Mesodermal cell (in vitro differentiated cells): ENCODE results near the gene TEX26.
"Not testable (repeated sequence)": the region's sequence is repeated elsewhere in the genome, so short reads cannot be mapped to it uniquely, and the experiment has no call there.

Experiments
- H3K27ac ChIP-seq: 2 replicates; pipeline ENCODE4 v1.7.0; 2013; ENCODE audit warnings: mild to moderate bottlenecking, low read depth, low read length, moderate library complexity; ENCODE audit not compliant: severe bottlenecking
- H3K36me3 ChIP-seq: 2 replicates; pipeline ENCODE4 v1.7.1; 2013; ENCODE audit warnings: mild to moderate bottlenecking, low read length, moderate library complexity; ENCODE audit not compliant: control insufficient read depth, insufficient read depth
- H3K4me1 ChIP-seq: one replicate; pipeline ENCODE4 v1.7.1; 2013; ENCODE audit warnings: mild to moderate bottlenecking, low read length; ENCODE audit not compliant: insufficient read depth, control insufficient read depth, poor library complexity, severe bottlenecking
- H3K4me3 ChIP-seq: 2 replicates; pipeline ENCODE4 v1.7.0; 2013; ENCODE audit warnings: low read length, control low read depth, mild to moderate bottlenecking; ENCODE audit not compliant: insufficient read depth, poor library complexity, severe bottlenecking; ENCODE audit errors: extremely low read depth
- H3K9me3 ChIP-seq: 2 replicates; pipeline ENCODE4 v1.7.1; 2013; ENCODE audit warnings: mild to moderate bottlenecking, low read length, moderate library complexity; ENCODE audit not compliant: control insufficient read depth
- WGBS, 2 experiments: methylation state at CpG; one replicate each; pipeline ENCODE4 v1.1.5; 2013; ENCODE audit warnings: missing lambda C conversion rate in 2 of 2; ENCODE audit not compliant: insufficient coverage in 2 of 2; 5-methylcytosine and 5-hydroxymethylcytosine counted together

The TEX26 gene

DNA sequence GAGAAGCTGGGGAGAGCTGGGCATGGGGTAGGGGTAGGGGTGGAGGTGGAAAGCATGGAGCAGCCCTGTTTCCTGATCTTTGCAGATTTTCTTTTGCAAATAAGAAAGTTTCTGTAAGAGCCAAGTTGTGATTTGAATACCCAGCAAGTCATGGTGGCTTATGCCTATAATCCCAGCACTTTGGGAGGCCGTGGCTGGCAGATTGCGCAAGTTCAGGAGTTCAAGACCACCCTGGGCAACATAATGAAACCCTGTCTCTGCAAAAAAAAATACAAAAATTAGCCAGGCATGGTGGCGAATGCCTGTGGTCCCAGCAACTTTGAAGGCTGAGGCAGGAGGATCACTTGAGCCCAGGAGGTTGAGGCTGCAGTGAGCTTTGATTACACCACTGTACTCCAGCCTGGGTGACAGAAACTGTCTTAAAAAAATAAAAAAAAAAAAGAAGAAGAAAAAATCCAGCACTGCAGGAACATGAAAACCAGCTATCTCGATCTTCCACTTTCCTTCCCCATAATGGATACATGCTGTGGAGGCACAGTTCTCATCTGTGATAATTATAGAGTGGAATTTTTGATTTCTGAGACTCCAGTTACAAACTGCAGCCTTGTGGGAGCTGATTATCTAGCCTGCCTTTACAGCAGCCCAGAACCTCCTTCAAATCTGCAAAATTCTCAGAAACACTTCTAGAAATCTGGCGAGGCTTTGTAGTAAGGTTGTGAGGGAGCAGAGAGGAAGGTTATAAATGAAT is 12.1 kb upstream of the TEX26 start:
- Histone ChIP-seq H3K9me3 (no peaks in the 10 kb centered on the region), H3K4me3 (no peak overlapping the region)
- WGBS, 2 experiments: 88 to 100% methylated on average over 3 of the region's 5 CpGs

DNA sequence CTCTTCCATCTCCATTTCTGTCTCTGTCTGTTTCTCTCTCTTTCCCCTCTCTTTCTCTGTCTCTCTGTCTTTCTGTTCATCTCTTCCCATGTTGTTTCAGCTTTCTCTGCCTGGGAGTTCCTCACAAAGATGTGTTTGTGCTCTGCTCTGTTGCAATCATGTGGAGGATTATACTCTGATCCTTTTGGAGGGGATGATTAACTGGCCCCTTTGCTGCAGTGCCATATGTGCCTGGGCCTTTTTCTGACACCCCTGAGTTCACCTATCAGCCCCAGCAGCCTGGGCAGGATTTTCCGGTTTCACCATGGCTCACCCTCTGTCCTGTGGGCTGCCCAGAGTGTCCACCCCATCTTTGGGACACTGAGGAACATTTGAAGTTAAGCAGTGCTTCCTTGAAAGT is 9.0 kb upstream of the TEX26 start:
- 100% methylated on average over 1 of the region's 1 CpG for WGBS, 2 experiments
- Histone ChIP-seq H3K9me3 (no peaks in the 10 kb centered on the region), H3K4me3 (no peak overlapping the region), H3K27ac (no peak overlapping the region), H3K4me1 (no peaks in the 10 kb centered on the region), H3K36me3 (no peaks in the 10 kb centered on the region)

More for the DNA sequence above, 12.1 kb upstream of the TEX26 start:
- Histone ChIP-seq H3K36me3 (no peaks in the 10 kb centered on the region), H3K4me1 (no peaks in the 10 kb centered on the region), H3K27ac (no peak overlapping the region)

DNA sequence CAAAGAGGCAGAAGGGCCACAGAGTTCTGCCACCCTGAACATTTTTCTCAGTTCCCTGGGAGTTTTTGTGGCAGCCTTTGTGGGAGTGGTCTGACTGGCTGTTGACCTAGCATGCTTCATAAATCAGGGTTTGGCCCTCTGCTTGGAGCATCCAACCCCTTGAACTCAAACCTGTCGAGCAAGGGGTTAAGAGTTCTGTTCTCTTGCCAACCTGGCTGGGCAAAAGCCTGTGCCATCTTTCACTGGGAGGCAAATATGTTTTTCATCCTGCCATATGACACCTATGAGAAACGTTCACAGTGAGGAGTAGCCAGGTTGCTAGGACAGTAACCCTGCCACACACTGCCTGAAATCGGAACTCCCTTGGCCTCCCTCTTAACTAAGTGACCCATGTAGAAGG is 7.7 kb upstream of the TEX26 start:
- no peak overlapping the region for H3K4me3 ChIP-seq
- H3K9me3 ChIP-seq: no peaks in the 10 kb centered on the region
- no peaks in the 10 kb centered on the region for H3K36me3 ChIP-seq
- WGBS, 2 experiments: 90 to 100% methylated on average over 1 of the region's 3 CpGs
- no peaks in the 10 kb centered on the region for H3K4me1 ChIP-seq
- H3K27ac ChIP-seq: no peak overlapping the region

DNA sequence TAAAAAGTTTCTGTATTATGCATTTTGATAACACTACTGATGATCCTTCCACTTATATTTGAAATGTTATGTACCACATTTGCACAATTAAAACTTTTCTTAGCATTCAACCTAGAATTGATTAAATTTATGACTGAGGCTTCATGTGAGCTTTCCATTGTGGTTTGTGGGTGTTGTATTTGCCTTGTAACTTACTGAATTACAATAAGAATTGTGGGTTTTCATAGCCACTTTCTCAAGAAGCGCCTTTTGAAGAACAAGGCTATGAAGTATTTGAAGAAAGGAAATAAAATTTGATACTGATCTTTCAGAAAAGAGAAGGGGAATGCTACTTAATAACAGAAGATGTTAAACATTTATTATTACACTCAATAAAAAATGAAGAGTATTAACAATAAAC is 7.0 kb upstream of the TEX26 start:
- Histone ChIP-seq H3K4me1 (no peaks in the 10 kb centered on the region), H3K4me3 (no peak overlapping the region), H3K27ac (no peak overlapping the region), H3K9me3 (no peaks in the 10 kb centered on the region), H3K36me3 (no peaks in the 10 kb centered on the region)
- WGBS, 2 experiments: no CpG with 5 or more reads among the region's 1 CpG

DNA sequence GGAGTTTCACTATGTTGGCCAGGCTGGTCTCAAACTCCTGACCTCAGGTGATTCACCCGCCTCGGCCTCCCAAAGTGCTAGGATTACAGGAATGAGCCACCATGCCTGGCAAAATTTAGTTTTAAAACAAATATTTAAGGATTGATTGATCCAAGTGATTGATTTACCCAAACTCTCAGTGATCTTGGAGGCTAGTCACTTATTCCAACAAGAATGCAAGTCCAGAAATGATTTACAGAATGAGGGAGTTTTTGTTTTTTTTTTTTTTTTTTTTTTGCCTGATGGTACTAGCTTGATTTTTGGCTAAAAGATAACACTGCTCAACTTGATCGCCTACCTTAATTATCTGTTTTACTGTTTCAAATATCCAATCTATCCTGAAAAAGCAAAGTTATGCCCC is 5.7 kb upstream of the TEX26 start:
- no peaks in the 10 kb centered on the region for H3K36me3 ChIP-seq
- no peaks in the 10 kb centered on the region for H3K4me1 ChIP-seq
- H3K27ac ChIP-seq: no peak overlapping the region
- no CpG with 5 or more reads among the region's 3 CpGs for WGBS, 2 experiments
- no peak overlapping the region for H3K4me3 ChIP-seq
- no peaks in the 10 kb centered on the region for H3K9me3 ChIP-seq

DNA sequence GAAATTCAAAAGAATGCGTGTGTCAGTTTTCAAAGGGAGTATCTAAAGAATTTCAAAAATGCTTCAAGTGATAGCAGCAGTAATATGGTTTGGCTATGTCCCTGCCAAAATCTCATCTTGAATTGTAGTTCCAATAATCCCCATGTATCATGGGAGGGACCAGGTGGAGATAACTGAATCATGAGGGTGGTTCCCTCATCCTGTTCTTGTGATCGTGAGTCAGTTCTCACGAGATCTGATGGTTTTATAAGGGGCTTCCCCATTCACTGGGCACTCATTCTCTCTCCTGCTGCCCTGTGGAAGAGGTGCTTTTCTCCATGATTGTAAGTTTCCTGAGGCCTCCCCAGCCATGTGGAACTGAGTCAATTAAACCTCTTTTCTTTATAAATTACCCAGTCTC is 5.3 kb upstream of the TEX26 start:
- WGBS, 2 experiments: 94 to 100% methylated on average over 2 to 3 of the region's 3 CpGs
- H3K9me3 ChIP-seq, H3K36me3 ChIP-seq, H3K4me1 ChIP-seq, H3K27ac ChIP-seq, H3K4me3 ChIP-seq: not testable (repeated sequence)

DNA sequence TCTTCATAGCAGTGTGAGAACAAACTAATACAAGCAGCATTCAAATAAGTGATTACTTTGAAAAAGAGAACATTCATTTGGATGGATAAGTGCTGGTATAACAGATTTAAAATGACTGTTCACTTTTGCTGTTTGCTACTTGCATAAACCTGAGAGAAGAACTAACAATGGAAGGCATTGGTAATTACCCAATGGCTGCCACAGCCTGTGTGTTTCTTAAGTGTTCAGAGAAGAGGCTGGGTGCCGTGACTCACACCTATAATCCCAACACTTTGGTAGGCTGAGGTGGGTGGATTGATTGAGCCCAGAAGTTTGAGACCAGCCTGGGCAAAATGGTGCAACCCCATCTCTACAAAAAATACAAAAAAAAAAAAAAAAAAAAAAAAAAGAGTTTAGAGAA is 4.9 kb upstream of the TEX26 start:
- H3K4me1 ChIP-seq: no peaks in the 10 kb centered on the region
- no peaks in the 10 kb centered on the region for H3K36me3 ChIP-seq
- H3K4me3 ChIP-seq: no peak overlapping the region
- no peaks in the 10 kb centered on the region for H3K9me3 ChIP-seq
- H3K27ac ChIP-seq: no peak overlapping the region
- WGBS, 2 experiments: no CpG with 5 or more reads among the region's 1 CpG

DNA sequence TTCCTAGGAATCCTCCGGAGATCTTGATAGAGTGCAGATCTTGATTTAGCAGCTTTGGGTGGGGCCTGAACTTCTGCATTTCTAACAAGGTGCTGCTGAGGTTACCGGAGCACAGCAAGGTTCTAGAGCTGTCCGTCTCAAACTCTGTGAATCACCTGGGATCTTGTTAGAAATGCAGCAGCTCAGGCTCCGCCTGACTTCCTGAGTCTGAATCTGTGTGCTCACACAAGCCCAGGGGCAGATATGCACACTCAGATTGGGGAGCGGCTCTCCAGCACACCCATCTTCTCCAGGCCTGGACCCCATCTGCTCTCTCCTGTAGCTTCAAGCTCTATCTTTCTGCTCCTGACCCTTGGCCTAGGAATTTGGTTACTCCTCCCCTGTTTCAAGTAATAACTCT is 3.5 kb upstream of the TEX26 start:
- Histone ChIP-seq H3K36me3 (no peaks in the 10 kb centered on the region), H3K4me3 (no peak overlapping the region), H3K4me1 (peaks cover 6% of the 10 kb centered on the region), H3K27ac (no peak overlapping the region), H3K9me3 (no peaks in the 10 kb centered on the region)
- WGBS, 2 experiments: 91 to 93% methylated on average over 5 of the region's 5 CpGs

DNA sequence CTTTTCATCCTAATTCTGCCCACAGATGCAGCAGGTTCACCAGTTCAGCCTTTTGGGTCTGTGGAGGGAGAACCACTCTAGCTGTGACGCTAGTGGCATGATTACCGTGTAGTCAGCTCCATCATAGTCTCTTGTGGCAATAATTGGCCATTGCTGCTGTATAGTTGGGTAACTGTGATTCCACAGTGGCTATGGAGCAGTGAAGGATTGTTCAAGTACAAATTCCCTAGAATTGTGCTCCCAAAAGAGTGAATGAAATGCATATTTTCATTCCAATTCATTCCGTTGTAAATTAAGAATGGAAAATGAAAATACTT is 856 bp downstream of the TEX26 start:
- H3K9me3 ChIP-seq: no peaks in the 10 kb centered on the region
- H3K27ac ChIP-seq: no peak overlapping the region
- 89 to 100% methylated on average over 2 of the region's 3 CpGs for WGBS, 2 experiments
- H3K4me1 ChIP-seq: peaks cover 6% of the 10 kb centered on the region
- H3K36me3 ChIP-seq: no peaks in the 10 kb centered on the region
- no peak overlapping the region for H3K4me3 ChIP-seq

DNA sequence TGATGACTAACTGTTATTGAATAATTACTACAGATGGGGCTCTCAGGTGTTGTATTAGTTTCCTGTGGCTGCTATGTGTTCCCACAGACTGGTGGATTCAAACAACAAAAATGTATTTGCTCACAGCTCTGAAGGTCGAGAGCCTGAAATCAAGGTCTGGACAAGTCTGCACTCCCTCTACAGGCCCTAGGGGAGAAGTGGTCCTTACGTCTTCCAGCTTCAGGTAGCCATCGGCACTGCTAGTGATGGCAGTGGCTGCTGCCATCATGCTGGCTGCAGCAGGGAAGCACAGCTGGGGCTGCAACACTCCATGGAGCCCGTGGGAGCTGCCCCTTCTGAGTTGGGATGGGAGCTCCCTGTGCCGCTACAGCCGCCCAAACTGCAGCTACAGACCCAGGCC is 1.9 kb downstream of the TEX26 start:
- Histone ChIP-seq H3K4me3 (no peak overlapping the region), H3K9me3 (no peaks in the 10 kb centered on the region)
- 63 to 66% methylated on average over 6 of the region's 6 CpGs for WGBS, 2 experiments

DNA sequence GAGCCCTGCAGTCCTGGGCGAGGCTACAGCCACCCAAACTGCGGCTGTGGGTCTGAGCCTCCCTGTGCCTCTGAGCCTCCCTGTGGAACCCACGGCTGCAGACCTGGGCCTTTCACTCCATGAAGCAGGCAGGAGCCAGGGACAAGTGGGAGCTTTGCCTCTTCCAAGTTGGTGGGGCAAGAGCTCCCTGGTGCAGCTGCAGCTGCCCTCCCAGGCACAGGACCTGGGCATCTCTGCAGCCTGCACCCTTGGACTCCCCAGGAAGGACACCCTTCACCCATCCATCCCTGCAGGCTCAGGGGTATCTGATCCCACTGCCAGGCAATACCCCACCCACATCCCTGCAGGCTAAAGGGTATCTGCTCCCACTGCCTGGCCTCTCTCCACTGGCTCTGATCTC is 2.3 kb downstream of the TEX26 start:
- Histone ChIP-seq H3K9me3 (no peaks in the 10 kb centered on the region), H3K36me3 (no peaks in the 10 kb centered on the region), H3K27ac (no peak overlapping the region), H3K4me3 (no peak overlapping the region), H3K4me1 (peaks cover 6% of the 10 kb centered on the region)
- 94 to 97% methylated on average over 3 of the region's 3 CpGs for WGBS, 2 experiments

More for the DNA sequence above, 1.9 kb downstream of the TEX26 start:
- H3K4me1 ChIP-seq: peaks cover 6% of the 10 kb centered on the region
- no peaks in the 10 kb centered on the region for H3K36me3 ChIP-seq
- no peak overlapping the region for H3K27ac ChIP-seq
